Measurements from ENCODE around the gene H2AZ1. TPM values are rescaled to one million over a fixed set of nuclear protein-coding genes. Genes with fewer than 3 reads are reported as not detected.
A peak's percentile ranks its signal among the peaks of the same experiment; 100 is the strongest.

The H2AZ1 gene
- total and polyA plus RNA-seq, 7 donors = 175 to 621 (median 421) TPM

GRCh38 chr4:99950913-99951254 lies 809 bp upstream of the H2AZ1 start:
- no peaks in the 10 kb centered on the region for H3K36me3 ChIP-seq
- intact Hi-C loops (cut with DNase I) = loop anchor here (5.0 to 10.0 kb wide), 3 partner anchors 954 to 1689 kb away; partner anchors contain the start of genes METAP1, PPP3CA and RAP1GDS1
- H3K4me3 ChIP-seq = peak overlapping the region; percentile 63 to 76 (median 71)
- DNase-seq = no peak
- WGBS, 2 donors = 0% methylated on average over 8 of the region's 8 CpGs
- no peaks in the 10 kb centered on the region for H3K9me3 ChIP-seq
- H3K27me3 ChIP-seq = no peaks in the 10 kb centered on the region
- TF ChIP-seq POLR2A (IDR thresholded peaks at IDR 0.05) (no peak), EP300 (IDR thresholded peaks at IDR 0.05) (no peak), POLR2AphosphoS5 (IDR thresholded peaks at IDR 0.05) (no peak), CTCF (IDR thresholded peaks at IDR 0.05) (no peak)
- H3K4me1 ChIP-seq = peaks cover 0 to 30% (median 24%) of the 10 kb centered on the region in 4 donors
- peak overlapping the region; percentile 92 to 97 (median 96) for H3K27ac ChIP-seq

GRCh38 chr4:99949034-99949998 lies 759 bp downstream of the H2AZ1 start:
- Histone ChIP-seq H3K27ac (peak overlapping the region; percentile 92 to 97 (median 96)), H3K27me3 (no peaks in the 10 kb centered on the region), H3K9me3 (no peaks in the 10 kb centered on the region), H3K36me3 (no peaks in the 10 kb centered on the region), H3K4me1 (peaks cover 0 to 43% (median 37%) of the 10 kb centered on the region in 4 donors), H3K4me3 (peak overlapping the region; percentile 63 to 76 (median 71))
- 0 to 1% methylated on average over 98 of the region's 98 CpGs for WGBS, 2 donors
- intact Hi-C loops (cut with DNase I) = loop anchor here (1.0 to 10.0 kb wide), 2 partner anchors 225 to 386 kb away; no protein-coding TSS in a partner anchor
- DNase-seq = peak; percentile 95
- TF ChIP-seq CTCF (IDR thresholded peaks at IDR 0.05) = peak; percentile 83 to 92 (median 83)
- peak; percentile 25 to 53 (median 46) for TF ChIP-seq POLR2AphosphoS5 (IDR thresholded peaks at IDR 0.05)
- peak in 1 of 2 donors; percentile 10 for TF ChIP-seq POLR2A (IDR thresholded peaks at IDR 0.05)
- no peak for TF ChIP-seq EP300 (IDR thresholded peaks at IDR 0.05)

- H3K36me3 ChIP-seq = no peaks in the 10 kb centered on the region
- H3K27ac ChIP-seq = peak overlapping the region; percentile 92 to 99 (median 96)
- intact Hi-C loops (cut with DNase I) = loop anchor here (2.0 to 10.0 kb wide), 3 partner anchors 53 to 859 kb away; partner anchors contain the start of genes ADH5 and LAMTOR3
- H3K4me3 ChIP-seq = no peak overlapping the region
- no peak for TF ChIP-seq CTCF (IDR thresholded peaks at IDR 0.05)
- no peak for TF ChIP-seq POLR2A (IDR thresholded peaks at IDR 0.05)
- no peak for TF ChIP-seq EP300 (IDR thresholded peaks at IDR 0.05)
- TF ChIP-seq POLR2AphosphoS5 (IDR thresholded peaks at IDR 0.05) = no peak
- WGBS, 2 donors = 80 to 81% methylated on average over 4 of the region's 4 CpGs
- no peak for DNase-seq
- H3K4me1 ChIP-seq = peaks cover 0 to 61% (median 53%) of the 10 kb centered on the region in 4 donors
- H3K9me3 ChIP-seq = no peaks in the 10 kb centered on the region
- no peaks in the 10 kb centered on the region for H3K27me3 ChIP-seq
Measured at GRCh38 chr4:99947608-99948007, 2.5 kb downstream of the H2AZ1 start.

GRCh38 chr4:99947190-99947578 lies 2.9 kb downstream of the H2AZ1 start:
- Histone ChIP-seq H3K9me3 (no peaks in the 10 kb centered on the region), H3K27me3 (no peaks in the 10 kb centered on the region), H3K4me1 (peaks cover 0 to 65% (median 53%) of the 10 kb centered on the region in 4 donors), H3K4me3 (peak overlapping the region; percentile 85 to 94 (median 91)), H3K27ac (peak overlapping the region; percentile 92 to 99 (median 96)), H3K36me3 (no peaks in the 10 kb centered on the region)
- 14 to 28% methylated on average over 8 of the region's 8 CpGs for WGBS, 2 donors
- intact Hi-C loops (cut with DNase I) = loop anchor here (2.0 to 10.0 kb wide), 3 partner anchors 52 to 858 kb away; partner anchors contain the start of genes ADH5 and LAMTOR3
- TF ChIP-seq CTCF (IDR thresholded peaks at IDR 0.05) (no peak), EP300 (IDR thresholded peaks at IDR 0.05) (no peak), POLR2AphosphoS5 (IDR thresholded peaks at IDR 0.05) (no peak), POLR2A (IDR thresholded peaks at IDR 0.05) (no peak)
- DNase-seq = no peak
